Fibroblast of the conjunctiva (primary cell): Measurements from ENCODE around the gene DAB2.
A peak's percentile ranks its signal among the peaks of the same experiment; 100 is the strongest.
"Not testable (repeated sequence)": the region's sequence is repeated elsewhere in the genome, so short reads cannot be mapped to it uniquely, and the experiment has no call there.

ENCODE experiments used
- DNase-seq: peaks from one replicate; pipeline ENCODE4 v3.0.0-alpha.2; 2010; ENCODE audit warnings: low read depth

Gene DAB2

GRCh38 chr5:39340506-39340905 is 84.3 kb downstream of the DAB2 start:
- DNase-seq = no peak

- DNase-seq = no peak
Observed at GRCh38 chr5:39337252-39337915, 87.4 kb downstream of the DAB2 start.

GRCh38 chr5:39334296-39334695 is 90.5 kb downstream of the DAB2 start:
- DNase-seq = not testable (repeated sequence)

- DNase-seq = no peak
Observed at GRCh38 chr5:39333104-39333503, 91.7 kb downstream of the DAB2 start.

- DNase-seq = peak; percentile 13
Observed at GRCh38 chr5:39331861-39332381, 92.9 kb downstream of the DAB2 start.

- DNase-seq = no peak
Observed at GRCh38 chr5:39328731-39329130, 96.0 kb downstream of the DAB2 start.

- DNase-seq = no peak
Observed at GRCh38 chr5:39323542-39323941, 101.2 kb downstream of the DAB2 start.
